ENCODE data around the gene DENND10. TPM values are rescaled to one million over a fixed set of nuclear protein-coding genes. Genes with fewer than 3 reads are reported as not detected.
"Not testable (repeated sequence)": the region's sequence is repeated elsewhere in the genome, so short reads cannot be mapped to it uniquely, and the experiment has no call there.

The DENND10 gene
- total RNA-seq, 2 donors from 2014 or later = 46.2 to 57.7 TPM

DNA sequence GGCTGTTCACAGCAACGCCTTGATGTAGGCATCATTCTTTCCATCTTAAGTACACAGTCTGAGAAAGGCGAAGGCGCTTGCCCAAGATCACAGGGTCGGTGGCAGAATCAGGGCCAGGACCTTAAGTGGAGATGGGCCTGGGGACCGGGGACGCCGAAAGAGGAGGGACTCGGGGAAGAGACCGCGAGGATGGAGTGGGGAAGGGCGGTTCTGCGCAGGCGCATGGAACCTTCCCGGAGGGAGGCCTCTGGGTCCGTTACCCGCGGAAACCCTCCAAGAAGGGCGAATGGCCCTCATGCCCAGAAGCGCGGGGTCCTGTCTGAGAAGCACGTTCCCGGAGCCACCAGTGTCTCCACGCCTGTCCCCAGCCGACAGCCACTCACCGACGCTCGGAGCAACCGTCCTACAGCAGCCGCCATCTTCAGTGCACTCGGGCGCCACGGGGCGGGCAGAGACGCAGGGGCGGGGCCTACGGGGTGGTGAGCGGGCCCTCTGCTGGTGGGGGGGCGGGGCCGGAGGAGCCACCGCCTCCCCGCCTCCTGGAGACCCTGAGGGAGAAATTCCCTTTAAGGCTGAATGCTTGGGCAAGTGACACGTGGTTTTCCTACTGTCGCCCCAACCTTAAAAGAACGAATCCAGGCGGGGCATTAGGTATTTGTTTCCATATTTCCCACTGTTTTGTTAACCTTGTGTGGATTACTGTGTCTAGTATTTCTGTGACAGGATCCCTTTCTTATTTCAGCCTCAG, 74.6 kb downstream of the DENND10 start, which contains the start of gene PRDX3:
Gene PRDX3 (minus strand): TSS at position 441 of the 748 bp plus-strand sequence. CDS start 22 bp downstream, at position 419.
- DNase-seq (ENCODE audit: low spot score) (peak; percentile 94), ATAC-seq (peak; percentile 95 to 98)
- Mint-ChIP-seq H3K27me3 (no peaks in the 10 kb centered on the region), H3K4me1 (ENCODE audit: low read depth in 2 of 2) (peaks cover 26 to 36% of the 10 kb centered on the region in 2 donors), H3K27ac (peak within 1 kb of the TSS; percentile 98 to 99), H3K36me3 (peaks cover 12% of the 10 kb centered on the region), H3K4me3 (peak within 1 kb of the TSS; percentile 92), H3K9me3 (no peaks in the 10 kb centered on the region)

DNA sequence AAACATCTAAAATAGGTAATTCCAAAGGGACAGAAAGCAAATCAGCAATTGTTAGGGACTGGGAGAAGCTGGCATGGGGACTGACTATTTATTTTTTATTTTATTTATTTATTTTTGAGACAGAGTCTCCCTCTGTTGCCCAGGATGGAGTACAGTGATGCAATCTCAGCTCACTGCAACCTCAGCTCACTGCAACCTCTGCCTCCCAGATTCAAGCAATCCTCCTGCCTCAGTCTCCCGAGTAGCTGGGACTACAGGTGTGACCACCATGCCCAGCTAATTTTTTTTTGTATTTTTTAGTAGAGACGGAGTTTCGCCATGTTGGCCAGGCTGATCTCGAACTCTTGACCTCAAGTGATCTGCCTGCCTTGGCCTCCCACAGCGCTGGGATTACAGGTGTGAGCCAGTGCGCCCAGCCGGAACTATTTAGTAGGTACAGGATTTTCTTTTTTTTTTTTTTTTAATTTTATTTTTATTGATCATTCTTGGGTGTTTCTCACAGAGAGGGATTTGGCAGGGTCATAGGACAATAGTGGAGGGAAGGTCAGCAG, 77.0 kb downstream of the DENND10 start:
- H3K36me3 Mint-ChIP-seq; ATAC-seq; H3K4me3 Mint-ChIP-seq; DNase-seq (ENCODE audit: low spot score); H3K27ac Mint-ChIP-seq; H3K27me3 Mint-ChIP-seq; H3K9me3 Mint-ChIP-seq: not testable (repeated sequence)
- peaks cover 25 to 33% of the 10 kb centered on the region in 2 donors for H3K4me1 Mint-ChIP-seq (ENCODE audit: low read depth in 2 of 2)

DNA sequence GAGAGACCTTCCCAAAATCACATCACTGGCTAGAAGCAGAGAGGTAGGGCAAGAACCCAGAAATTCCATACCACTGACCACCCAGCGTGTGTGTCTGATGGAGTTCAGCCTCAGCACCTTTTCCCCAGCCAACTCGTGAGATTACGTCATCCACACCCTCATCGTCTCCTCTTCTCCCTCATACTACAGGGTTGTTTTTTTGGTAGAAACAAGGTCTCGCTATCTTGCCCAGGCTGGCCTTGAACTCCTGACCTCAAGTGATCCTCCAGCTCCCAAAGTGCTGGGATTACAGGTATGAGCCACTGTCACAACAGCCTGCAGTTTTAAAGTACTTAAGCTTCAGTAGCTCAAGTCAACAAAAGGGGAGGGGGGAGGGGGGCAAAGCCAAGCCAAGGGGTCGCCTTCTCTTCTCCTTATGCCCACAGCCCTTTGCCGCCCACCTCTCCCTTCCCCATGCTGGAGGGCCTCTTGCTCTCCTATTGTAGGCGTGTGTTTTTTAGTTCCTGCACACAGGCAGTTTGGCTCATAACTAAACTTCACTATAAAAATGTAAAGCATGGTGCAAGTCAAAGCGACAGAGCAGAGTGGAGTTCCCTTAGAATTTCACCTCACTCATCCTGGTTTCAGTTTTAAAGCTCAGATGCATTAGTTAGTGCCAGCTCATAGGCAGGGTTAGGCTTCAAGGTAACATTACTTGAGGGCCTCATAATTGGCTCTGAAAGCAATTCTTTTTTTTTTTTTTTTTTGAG, 79.9 kb downstream of the DENND10 start:
- ATAC-seq = peak in 1 of 2 donors; percentile 84

More for the DNA sequence above, 79.9 kb downstream of the DENND10 start:
- H3K9me3 Mint-ChIP-seq = no peaks in the 10 kb centered on the region
- peak overlapping the region; percentile 84 for H3K4me3 Mint-ChIP-seq
- no peaks in the 10 kb centered on the region for H3K27me3 Mint-ChIP-seq
- peak overlapping the region in 1 of 2 donors; percentile 78 for H3K27ac Mint-ChIP-seq
- H3K36me3 Mint-ChIP-seq = no peaks in the 10 kb centered on the region
- H3K4me1 Mint-ChIP-seq (ENCODE audit: low read depth in 2 of 2) = peaks cover 8 to 13% of the 10 kb centered on the region in 2 donors
- DNase-seq (ENCODE audit: low spot score) = no peak

Other genes with a start within 250 kb of the DENND10 start
- 1 to 10 TPM in 1 of 2 donors, under 1 TPM in 1; 0.56 to 1.8 TPM for gene NANOS1, start 74.4 kb upstream of the DENND10 start, total RNA-seq
- 100 to 1,000 TPM; 146 to 214 TPM for gene EIF3A, start 23.3 kb upstream of the DENND10 start, total RNA-seq
- gene SFXN4, start 61.6 kb downstream of the DENND10 start, total RNA-seq = 10 to 100 TPM; 22.4 to 48.0 TPM
- 100 to 1,000 TPM; 137 to 144 TPM for gene PRDX3, start 74.7 kb downstream of the DENND10 start, total RNA-seq
- gene GRK5, start 103.5 kb downstream of the DENND10 start, total RNA-seq = 10 to 100 TPM; 11.1 to 16.2 TPM

Data from natural killer cell treated with Interleukin-12 subunit alpha and Interleukin-12 subunit beta and Interleukin-15 and Interleukin-18, amount 100 ng/mL, for 72 hours (primary cell).